ENCODE measurements around the gene ZNRF2.

DNA sequence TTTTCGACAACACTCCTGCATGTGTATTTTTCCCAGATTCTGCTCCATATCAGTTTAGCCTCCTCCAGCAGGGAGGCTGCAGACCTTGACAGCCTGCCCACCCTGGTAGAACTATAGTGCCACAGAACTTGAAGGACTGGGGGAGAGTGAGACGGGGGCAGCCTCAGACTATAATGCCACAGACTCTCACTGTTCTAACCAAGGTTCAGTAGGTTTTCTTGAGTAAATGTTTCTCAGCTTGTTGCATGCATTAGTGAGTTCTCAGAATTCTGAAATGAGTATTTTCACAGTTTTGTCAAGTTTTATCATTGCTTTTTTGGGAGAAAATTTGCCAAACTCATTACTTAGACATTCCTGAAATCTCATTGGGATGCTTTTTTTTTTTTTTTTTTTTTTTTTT lies 95.9 kb downstream of the ZNRF2 start:
- TF ChIP-seq, protein P1, sequence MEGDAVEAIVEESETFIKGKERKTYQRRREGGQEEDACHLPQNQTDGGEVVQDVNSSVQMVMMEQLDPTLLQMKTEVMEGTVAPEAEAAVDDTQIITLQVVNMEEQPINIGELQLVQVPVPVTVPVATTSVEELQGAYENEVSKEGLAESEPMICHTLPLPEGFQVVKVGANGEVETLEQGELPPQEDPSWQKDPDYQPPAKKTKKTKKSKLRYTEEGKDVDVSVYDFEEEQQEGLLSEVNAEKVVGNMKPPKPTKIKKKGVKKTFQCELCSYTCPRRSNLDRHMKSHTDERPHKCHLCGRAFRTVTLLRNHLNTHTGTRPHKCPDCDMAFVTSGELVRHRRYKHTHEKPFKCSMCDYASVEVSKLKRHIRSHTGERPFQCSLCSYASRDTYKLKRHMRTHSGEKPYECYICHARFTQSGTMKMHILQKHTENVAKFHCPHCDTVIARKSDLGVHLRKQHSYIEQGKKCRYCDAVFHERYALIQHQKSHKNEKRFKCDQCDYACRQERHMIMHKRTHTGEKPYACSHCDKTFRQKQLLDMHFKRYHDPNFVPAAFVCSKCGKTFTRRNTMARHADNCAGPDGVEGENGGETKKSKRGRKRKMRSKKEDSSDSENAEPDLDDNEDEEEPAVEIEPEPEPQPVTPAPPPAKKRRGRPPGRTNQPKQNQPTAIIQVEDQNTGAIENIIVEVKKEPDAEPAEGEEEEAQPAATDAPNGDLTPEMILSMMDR (IDR thresholded peaks at IDR 0.05), result no peak
- TF ChIP-seq, protein P2, sequence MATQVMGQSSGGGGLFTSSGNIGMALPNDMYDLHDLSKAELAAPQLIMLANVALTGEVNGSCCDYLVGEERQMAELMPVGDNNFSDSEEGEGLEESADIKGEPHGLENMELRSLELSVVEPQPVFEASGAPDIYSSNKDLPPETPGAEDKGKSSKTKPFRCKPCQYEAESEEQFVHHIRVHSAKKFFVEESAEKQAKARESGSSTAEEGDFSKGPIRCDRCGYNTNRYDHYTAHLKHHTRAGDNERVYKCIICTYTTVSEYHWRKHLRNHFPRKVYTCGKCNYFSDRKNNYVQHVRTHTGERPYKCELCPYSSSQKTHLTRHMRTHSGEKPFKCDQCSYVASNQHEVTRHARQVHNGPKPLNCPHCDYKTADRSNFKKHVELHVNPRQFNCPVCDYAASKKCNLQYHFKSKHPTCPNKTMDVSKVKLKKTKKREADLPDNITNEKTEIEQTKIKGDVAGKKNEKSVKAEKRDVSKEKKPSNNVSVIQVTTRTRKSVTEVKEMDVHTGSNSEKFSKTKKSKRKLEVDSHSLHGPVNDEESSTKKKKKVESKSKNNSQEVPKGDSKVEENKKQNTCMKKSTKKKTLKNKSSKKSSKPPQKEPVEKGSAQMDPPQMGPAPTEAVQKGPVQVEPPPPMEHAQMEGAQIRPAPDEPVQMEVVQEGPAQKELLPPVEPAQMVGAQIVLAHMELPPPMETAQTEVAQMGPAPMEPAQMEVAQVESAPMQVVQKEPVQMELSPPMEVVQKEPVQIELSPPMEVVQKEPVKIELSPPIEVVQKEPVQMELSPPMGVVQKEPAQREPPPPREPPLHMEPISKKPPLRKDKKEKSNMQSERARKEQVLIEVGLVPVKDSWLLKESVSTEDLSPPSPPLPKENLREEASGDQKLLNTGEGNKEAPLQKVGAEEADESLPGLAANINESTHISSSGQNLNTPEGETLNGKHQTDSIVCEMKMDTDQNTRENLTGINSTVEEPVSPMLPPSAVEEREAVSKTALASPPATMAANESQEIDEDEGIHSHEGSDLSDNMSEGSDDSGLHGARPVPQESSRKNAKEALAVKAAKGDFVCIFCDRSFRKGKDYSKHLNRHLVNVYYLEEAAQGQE (IDR thresholded peaks at IDR 0.05; ENCODE audit: insufficient read depth in 1 of 2, low read depth in 2 of 2, low read length in 1 of 2), result no peak
- TF ChIP-seq POLR2AphosphoS5 (IDR thresholded peaks at IDR 0.05; ENCODE audit: low read depth, low read length), result no peak
- TF ChIP-seq SIN3A (IDR thresholded peaks at IDR 0.05; ENCODE audit: borderline replicate concordance, insufficient read depth, low read depth, low read length), result no peak

Measured in Panc1 (cell line).